Skin epidermis (tissue), 12 donors: ENCODE data around the gene DCAF8.
A peak's percentile ranks its signal among the peaks of the same experiment; 100 is the strongest.

Experiments used
- H3K27ac ChIP-seq, 21 experiments: fragments of 200-600 bp; sonication (generic) in 11 of 21; one replicate each; pipeline ENCODE4 v1.5.0; 2020; ENCODE audit warnings: mild to moderate bottlenecking in 3 of 21, inconsistent platforms in 2 of 21, moderate library complexity in 2 of 21
- H3K4me3 ChIP-seq, 7 experiments: fragments of 200-600 bp; sonication (generic) in 2 of 7; one replicate each; pipeline ENCODE4 v1.5.0; 2020; ENCODE audit warnings: inconsistent platforms in 2 of 7, mild to moderate bottlenecking in 2 of 7, moderate library complexity in 1 of 7

DCAF8 gene

GRCh38 chr1:160207771-160208556, 54.4 kb downstream of the DCAF8 start:
- H3K4me3 ChIP-seq: no peak overlapping the region

GRCh38 chr1:160207118-160207650, 55.2 kb downstream of the DCAF8 start:
- H3K27ac ChIP-seq: peak overlapping the region in 13 of 21 experiments; percentile 27 to 100 (median 96)

More at GRCh38 chr1:160207771-160208556, 54.4 kb downstream of the DCAF8 start:
- H3K27ac ChIP-seq: peak overlapping the region in 13 of 21 experiments; percentile 27 to 100 (median 50)

GRCh38 chr1:160206421-160207117, 55.8 kb downstream of the DCAF8 start:
- Histone ChIP-seq H3K4me3 (peak overlapping the region; percentile 46 to 97 (median 92)), H3K27ac (peak overlapping the region in 20 of 21 experiments; percentile 63 to 100 (median 95))

More at GRCh38 chr1:160207118-160207650, 55.2 kb downstream of the DCAF8 start:
- H3K4me3 ChIP-seq: no peak overlapping the region

- Histone ChIP-seq H3K27ac (peak overlapping the region; percentile 42 to 100 (median 94)), H3K4me3 (peak overlapping the region; percentile 46 to 97 (median 92))
Observed at GRCh38 chr1:160206036-160206389, 56.3 kb downstream of the DCAF8 start.

GRCh38 chr1:160205242-160206035, 56.9 kb downstream of the DCAF8 start, which contains the start of gene PEA15:
PEA15 (plus strand) TSS chr1:160205384; CDS start chr1:160211545, 6,161 bp downstream.
- H3K4me3 ChIP-seq: peak within 1 kb of the TSS; percentile 46 to 97 (median 92)
- peak within 1 kb of the TSS; percentile 42 to 100 (median 94) for H3K27ac ChIP-seq

- H3K4me3 ChIP-seq: peak overlapping the region; percentile 46 to 97 (median 92)
- H3K27ac ChIP-seq: peak overlapping the region in 20 of 21 experiments; percentile 63 to 100 (median 95)
Observed at GRCh38 chr1:160204526-160205241, 57.7 kb downstream of the DCAF8 start.

GRCh38 chr1:160200786-160201185, 61.6 kb downstream of the DCAF8 start:
- Histone ChIP-seq H3K4me3 (no peak overlapping the region), H3K27ac (no peak overlapping the region)

GRCh38 chr1:160197231-160197630, 65.1 kb downstream of the DCAF8 start:
- H3K27ac ChIP-seq: no peak overlapping the region
- H3K4me3 ChIP-seq: no peak overlapping the region

GRCh38 chr1:160196143-160196542, 66.2 kb downstream of the DCAF8 start:
- no peak overlapping the region for H3K27ac ChIP-seq
- no peak overlapping the region for H3K4me3 ChIP-seq

- H3K4me3 ChIP-seq: no peak overlapping the region
- H3K27ac ChIP-seq: no peak overlapping the region
Observed at GRCh38 chr1:160194737-160195059, 67.7 kb downstream of the DCAF8 start.

GRCh38 chr1:160193832-160194736, 68.3 kb downstream of the DCAF8 start:
- Histone ChIP-seq H3K27ac (no peak overlapping the region), H3K4me3 (no peak overlapping the region)

- Histone ChIP-seq H3K4me3 (no peak overlapping the region), H3K27ac (no peak overlapping the region)
Observed at GRCh38 chr1:160193091-160193819, 69.1 kb downstream of the DCAF8 start.

- Histone ChIP-seq H3K27ac (no peak overlapping the region), H3K4me3 (no peak overlapping the region)
Observed at GRCh38 chr1:160192234-160192633, 70.1 kb downstream of the DCAF8 start.

- Histone ChIP-seq H3K27ac (no peak overlapping the region), H3K4me3 (no peak overlapping the region)
Observed at GRCh38 chr1:160191756-160192155, 70.6 kb downstream of the DCAF8 start.

- H3K4me3 ChIP-seq: no peak within 1 kb of the TSS
- H3K27ac ChIP-seq: no peak within 1 kb of the TSS
Observed at GRCh38 chr1:160189649-160190625, 72.4 kb downstream of the DCAF8 start, which contains the start of gene CASQ1. CASQ1 (plus strand) TSS chr1:160190575; CDS start chr1:160190752, 177 bp downstream.

- Histone ChIP-seq H3K27ac (no peak overlapping the region), H3K4me3 (no peak overlapping the region)
Observed at GRCh38 chr1:160188341-160188740, 74.0 kb downstream of the DCAF8 start.
